ENCODE results near the gene AP4E1. TPM values are rescaled to one million over a fixed set of nuclear protein-coding genes. Genes with fewer than 3 reads are reported as not detected.

The AP4E1 gene
- total RNA-seq, 2 experiments from 2014 or later, result 15.9 to 20.0 TPM

GRCh38 chr15:50993598-50993997 is 85.1 kb downstream of the AP4E1 start:
- no peak for DNase-seq
- CTCF ChIA-PET, result interaction anchor here (0.5 to 0.6 kb wide), 2 partner anchors 67 to 499 kb away, joined by 3 to 5 read pairs; no protein-coding TSS in a partner anchor
- no peak overlapping the region for H3K27ac Mint-ChIP-seq
- ATAC-seq, result no peak
- POLR2A ChIA-PET, result no interaction called here
- H3K27me3 Mint-ChIP-seq (ENCODE audit: low read depth), result no peaks in the 10 kb centered on the region
- no peaks in the 10 kb centered on the region for H3K9me3 Mint-ChIP-seq (ENCODE audit: insufficient read depth)
- no peaks in the 10 kb centered on the region for H3K4me1 Mint-ChIP-seq (ENCODE audit: low read depth)
- peaks cover 25% of the 10 kb centered on the region for H3K36me3 Mint-ChIP-seq (ENCODE audit: low read depth)
- no peak overlapping the region for H3K4me3 Mint-ChIP-seq

- H3K9me3 Mint-ChIP-seq (ENCODE audit: insufficient read depth), result no peaks in the 10 kb centered on the region
- no peaks in the 10 kb centered on the region for H3K4me1 Mint-ChIP-seq (ENCODE audit: low read depth)
- H3K36me3 Mint-ChIP-seq (ENCODE audit: low read depth), result peaks cover 30% of the 10 kb centered on the region
- ATAC-seq (no peak), DNase-seq (no peak)
- POLR2A ChIA-PET, result no interaction called here
- CTCF ChIA-PET, result no interaction called here
- H3K27ac Mint-ChIP-seq, result no peak overlapping the region
- no peaks in the 10 kb centered on the region for H3K27me3 Mint-ChIP-seq (ENCODE audit: low read depth)
- no peak overlapping the region for H3K4me3 Mint-ChIP-seq
Observed at GRCh38 chr15:50996641-50997040, 88.2 kb downstream of the AP4E1 start.

DNA sequence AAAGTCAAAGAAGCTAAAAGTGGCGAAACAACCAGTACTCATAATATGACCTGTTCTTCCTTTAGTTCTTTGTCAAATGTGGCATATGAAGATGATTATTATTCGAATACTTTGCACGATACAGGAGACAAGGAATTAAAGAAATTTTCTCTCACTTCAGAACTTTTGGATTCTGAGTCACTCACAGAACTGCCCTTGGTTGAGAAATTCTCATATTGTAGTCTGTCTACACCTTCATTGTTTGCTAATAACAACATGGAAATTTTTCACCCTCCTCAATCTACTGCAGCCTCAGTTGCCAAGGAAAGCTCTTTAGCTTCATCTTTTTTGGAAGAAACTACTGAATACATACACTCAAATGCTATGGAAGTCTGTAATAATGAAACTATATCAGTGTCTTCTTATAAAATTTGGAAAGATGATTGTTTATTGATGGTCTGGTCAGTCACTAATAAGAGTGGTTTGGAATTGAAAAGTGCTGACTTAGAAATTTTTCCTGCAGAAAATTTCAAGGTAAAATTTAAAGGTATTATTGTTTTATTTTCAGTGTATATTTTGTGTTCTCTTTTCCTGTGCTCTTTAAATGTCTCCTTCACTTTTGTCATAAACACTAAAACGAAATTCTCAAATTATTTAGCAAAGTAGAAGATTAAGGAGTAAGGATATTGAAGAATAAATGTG is 89.0 kb downstream of the AP4E1 start:
- no peaks in the 10 kb centered on the region for H3K27me3 Mint-ChIP-seq (ENCODE audit: low read depth)
- ChIA-PET POLR2A (no interaction called here), CTCF (no interaction called here)
- no peak for DNase-seq
- ATAC-seq, result no peak
- no peak overlapping the region for H3K4me3 Mint-ChIP-seq
- H3K9me3 Mint-ChIP-seq (ENCODE audit: insufficient read depth), result no peaks in the 10 kb centered on the region
- H3K36me3 Mint-ChIP-seq (ENCODE audit: low read depth), result peaks cover 34% of the 10 kb centered on the region
- no peak overlapping the region for H3K27ac Mint-ChIP-seq
- no peaks in the 10 kb centered on the region for H3K4me1 Mint-ChIP-seq (ENCODE audit: low read depth)

GRCh38 chr15:51004103-51004551 is 95.6 kb downstream of the AP4E1 start:
- Mint-ChIP-seq H3K27ac (no peak overlapping the region), H3K4me1 (ENCODE audit: low read depth) (no peaks in the 10 kb centered on the region), H3K36me3 (ENCODE audit: low read depth) (peaks cover 38% of the 10 kb centered on the region), H3K4me3 (no peak overlapping the region), H3K9me3 (ENCODE audit: insufficient read depth) (peaks cover 5% of the 10 kb centered on the region), H3K27me3 (ENCODE audit: low read depth) (no peaks in the 10 kb centered on the region)
- DNase-seq (no peak), ATAC-seq (no peak)
- ChIA-PET CTCF (no interaction called here), POLR2A (no interaction called here)

GRCh38 chr15:51006336-51006985 is 98.0 kb downstream of the AP4E1 start:
- POLR2A ChIA-PET, result no interaction called here
- no peak for ATAC-seq
- Mint-ChIP-seq H3K27ac (no peak overlapping the region), H3K9me3 (ENCODE audit: insufficient read depth) (peaks cover 5% of the 10 kb centered on the region), H3K27me3 (ENCODE audit: low read depth) (no peaks in the 10 kb centered on the region), H3K36me3 (ENCODE audit: low read depth) (peaks cover 39% of the 10 kb centered on the region), H3K4me1 (ENCODE audit: low read depth) (no peaks in the 10 kb centered on the region), H3K4me3 (no peak overlapping the region)
- CTCF ChIA-PET, result no interaction called here
- DNase-seq, result no peak

- H3K27ac Mint-ChIP-seq, result no peak overlapping the region
- H3K4me3 Mint-ChIP-seq, result no peak overlapping the region
- ChIA-PET CTCF (no interaction called here), POLR2A (no interaction called here)
- H3K9me3 Mint-ChIP-seq (ENCODE audit: insufficient read depth), result peaks cover 5% of the 10 kb centered on the region
- H3K27me3 Mint-ChIP-seq (ENCODE audit: low read depth), result no peaks in the 10 kb centered on the region
- no peak for ATAC-seq
- H3K4me1 Mint-ChIP-seq (ENCODE audit: low read depth), result no peaks in the 10 kb centered on the region
- H3K36me3 Mint-ChIP-seq (ENCODE audit: low read depth), result peaks cover 34% of the 10 kb centered on the region
- DNase-seq, result no peak
Observed at GRCh38 chr15:51007131-51007666, 98.7 kb downstream of the AP4E1 start.

DNA sequence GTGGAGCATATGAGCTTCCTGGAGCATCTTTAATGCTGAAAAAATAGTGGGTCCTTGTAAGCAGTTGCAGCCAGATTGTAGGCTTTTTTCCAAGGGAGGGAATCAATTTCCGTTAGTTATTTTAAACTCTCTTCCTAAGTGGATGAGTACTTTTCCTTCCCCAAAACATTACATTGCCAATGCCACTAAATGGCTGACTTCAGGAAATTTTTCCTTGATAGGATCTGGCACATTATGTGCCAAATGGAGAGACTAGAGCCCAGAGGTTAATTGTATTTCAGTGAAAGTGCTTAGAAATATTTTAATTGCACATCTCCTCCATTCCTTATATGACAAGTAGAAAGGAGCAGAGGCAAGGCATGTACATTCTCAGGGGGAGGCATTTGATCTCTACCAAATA is 102.7 kb downstream of the AP4E1 start:
- Mint-ChIP-seq H3K27ac (no peak overlapping the region), H3K4me1 (ENCODE audit: low read depth) (no peaks in the 10 kb centered on the region), H3K36me3 (ENCODE audit: low read depth) (peaks cover 30% of the 10 kb centered on the region), H3K4me3 (no peak overlapping the region), H3K9me3 (ENCODE audit: insufficient read depth) (peaks cover 5% of the 10 kb centered on the region), H3K27me3 (ENCODE audit: low read depth) (no peaks in the 10 kb centered on the region)
- no peak for DNase-seq
- POLR2A ChIA-PET, result no interaction called here
- no peak for ATAC-seq
- CTCF ChIA-PET, result no interaction called here

- Mint-ChIP-seq H3K9me3 (ENCODE audit: insufficient read depth) (no peaks in the 10 kb centered on the region), H3K27ac (no peak overlapping the region), H3K27me3 (ENCODE audit: low read depth) (no peaks in the 10 kb centered on the region), H3K4me3 (no peak overlapping the region), H3K4me1 (ENCODE audit: low read depth) (no peaks in the 10 kb centered on the region), H3K36me3 (ENCODE audit: low read depth) (peaks cover 2% of the 10 kb centered on the region)
- POLR2A ChIA-PET, result no interaction called here
- DNase-seq, result no peak
- ATAC-seq, result no peak
- CTCF ChIA-PET, result no interaction called here
Observed at GRCh38 chr15:51016615-51017014, 108.1 kb downstream of the AP4E1 start.

DNA sequence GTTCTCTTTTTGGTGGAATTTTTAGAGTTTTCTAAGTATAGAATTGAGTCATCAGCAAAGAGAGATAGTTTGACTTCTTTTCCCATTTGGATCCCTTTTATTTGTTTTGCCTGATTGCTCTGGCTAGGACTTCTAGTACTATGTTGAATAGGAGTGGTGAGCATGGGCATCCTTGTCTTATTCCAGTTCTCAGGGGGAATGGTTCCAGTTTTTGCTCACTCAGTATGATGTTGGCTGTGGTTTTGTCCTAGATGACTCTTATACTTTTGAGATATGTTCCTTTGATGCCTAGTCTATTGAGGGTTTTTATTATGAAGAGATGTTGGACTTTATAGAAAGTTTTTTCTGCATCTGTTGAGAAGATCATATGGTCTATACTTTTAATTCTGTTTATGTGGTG is 113.7 kb downstream of the AP4E1 start:
- ChIA-PET POLR2A (no interaction called here), CTCF (no interaction called here)
- H3K4me3 Mint-ChIP-seq, result no peak overlapping the region
- H3K27ac Mint-ChIP-seq, result no peak overlapping the region
- DNase-seq (no peak), ATAC-seq (no peak)
- H3K4me1 Mint-ChIP-seq (ENCODE audit: low read depth), result no peaks in the 10 kb centered on the region
- H3K9me3 Mint-ChIP-seq (ENCODE audit: insufficient read depth), result no peaks in the 10 kb centered on the region
- no peaks in the 10 kb centered on the region for H3K36me3 Mint-ChIP-seq (ENCODE audit: low read depth)
- no peaks in the 10 kb centered on the region for H3K27me3 Mint-ChIP-seq (ENCODE audit: low read depth)

- no peak for DNase-seq
- POLR2A ChIA-PET, result no interaction called here
Observed at GRCh38 chr15:51023499-51023898, 115.0 kb downstream of the AP4E1 start.

DNA sequence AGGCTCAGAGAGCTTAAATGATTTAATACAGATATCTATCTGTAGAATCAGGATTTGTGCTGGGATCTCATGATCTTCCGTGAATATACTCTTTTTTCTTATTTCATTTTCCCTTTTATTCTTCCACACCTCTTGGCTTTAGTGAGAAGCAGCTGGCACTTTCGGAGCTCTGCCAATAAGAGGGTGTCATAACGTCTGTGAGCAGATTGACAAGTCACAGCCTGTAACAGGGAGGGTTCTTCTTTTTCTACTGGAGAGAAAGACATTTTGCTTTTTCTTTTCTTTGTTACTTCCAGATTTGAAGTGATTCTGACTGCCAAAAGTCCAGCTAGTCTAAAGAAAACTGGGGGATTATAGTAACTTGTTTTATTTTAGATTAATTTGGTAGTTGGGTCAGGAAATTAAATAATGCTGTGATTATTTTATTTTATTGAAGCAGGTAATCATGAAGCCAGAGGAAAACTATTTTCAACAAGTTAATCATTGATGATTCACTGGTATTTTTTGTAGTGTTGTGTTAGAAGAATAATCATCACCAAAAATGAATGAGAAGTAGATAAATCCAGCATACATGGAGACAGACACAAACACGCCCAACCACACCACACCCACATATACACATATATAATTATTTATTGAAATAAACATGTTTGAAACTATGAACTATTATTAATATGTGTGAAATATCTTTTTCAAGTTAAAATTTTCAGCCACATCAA is 116.4 kb downstream of the AP4E1 start:
- DNase-seq, result no peak
- Mint-ChIP-seq H3K27me3 (ENCODE audit: low read depth) (no peaks in the 10 kb centered on the region), H3K4me1 (ENCODE audit: low read depth) (no peaks in the 10 kb centered on the region), H3K36me3 (ENCODE audit: low read depth) (no peaks in the 10 kb centered on the region), H3K4me3 (no peak overlapping the region), H3K27ac (no peak overlapping the region), H3K9me3 (ENCODE audit: insufficient read depth) (no peaks in the 10 kb centered on the region)
- no peak for ATAC-seq
- POLR2A ChIA-PET, result no interaction called here
- CTCF ChIA-PET, result no interaction called here

More at GRCh38 chr15:51023499-51023898, 115.0 kb downstream of the AP4E1 start:
- H3K36me3 Mint-ChIP-seq (ENCODE audit: low read depth), result no peaks in the 10 kb centered on the region
- no peaks in the 10 kb centered on the region for H3K4me1 Mint-ChIP-seq (ENCODE audit: low read depth)
- H3K27ac Mint-ChIP-seq, result no peak overlapping the region
- no peaks in the 10 kb centered on the region for H3K9me3 Mint-ChIP-seq (ENCODE audit: insufficient read depth)
- CTCF ChIA-PET, result no interaction called here
- H3K4me3 Mint-ChIP-seq, result no peak overlapping the region
- no peak for ATAC-seq
- H3K27me3 Mint-ChIP-seq (ENCODE audit: low read depth), result no peaks in the 10 kb centered on the region

- DNase-seq (no peak), ATAC-seq (no peak)
- no peaks in the 10 kb centered on the region for H3K9me3 Mint-ChIP-seq (ENCODE audit: insufficient read depth)
- H3K4me3 Mint-ChIP-seq, result no peak overlapping the region
- H3K36me3 Mint-ChIP-seq (ENCODE audit: low read depth), result no peaks in the 10 kb centered on the region
- H3K27me3 Mint-ChIP-seq (ENCODE audit: low read depth), result no peaks in the 10 kb centered on the region
- no peaks in the 10 kb centered on the region for H3K4me1 Mint-ChIP-seq (ENCODE audit: low read depth)
- no peak overlapping the region for H3K27ac Mint-ChIP-seq
- POLR2A ChIA-PET, result no interaction called here
- CTCF ChIA-PET, result no interaction called here
Observed at GRCh38 chr15:51025454-51025846, 117.0 kb downstream of the AP4E1 start.

All from activated CD8-positive, alpha-beta T cell treated with anti-CD3 and anti-CD28 coated beads, Interleukin-2, amount 10 ng/mL, durations not matched to agents 7 days and 5 days (primary cell).